CD14-positive monocyte (primary cell): Measurements from ENCODE around the gene FUT8. TPM values are rescaled to one million over a fixed set of nuclear protein-coding genes. Genes with fewer than 3 reads are reported as not detected.

Experiments
- DNase-seq, 3 donors: peaks; one replicate each; pipeline ENCODE4 v3.0.0-alpha.2; 2011 to 2022
- H2AFZ ChIP-seq: 2 replicates; pipeline ENCODE4 v1.6.0; 2012; ENCODE audit warnings: mild to moderate bottlenecking, low read depth, low read length, inconsistent platforms; ENCODE audit not compliant: insufficient read depth, poor library complexity, severe bottlenecking
- H3K27ac ChIP-seq, 2 donors: 1 replicate in 1 of 2; 2 replicates in 1 of 2; pipeline ENCODE4 v1.5.1; 2012 to 2013; ENCODE audit warnings: low read length in 2 of 2, control low read depth in 1 of 2, inconsistent platforms in 1 of 2, low read depth in 1 of 2, mild to moderate bottlenecking in 1 of 2
- H3K27me3 ChIP-seq, 2 donors: one replicate each; pipeline versions ENCODE4 v1.6.0 to v1.6.1; 2011 to 2013; ENCODE audit warnings: low read length in 2 of 2; ENCODE audit not compliant: control insufficient read depth in 2 of 2, insufficient read depth in 2 of 2
- H3K36me3 ChIP-seq, 2 donors: replicated peaks in 1 of 2; 1 replicate in 1 of 2; 2 replicates in 1 of 2; pipeline versions ENCODE4 v1.5.1 to v1.6.1; 2012 to 2013; ENCODE audit warnings: low read length in 2 of 2, control low read depth in 1 of 2, inconsistent platforms in 1 of 2, mild to moderate bottlenecking in 1 of 2; ENCODE audit not compliant: insufficient read depth in 2 of 2, control insufficient read depth in 1 of 2
- H3K4me1 ChIP-seq, 2 donors: 1 replicate in 1 of 2; 2 replicates in 1 of 2; pipeline versions ENCODE4 v1.5.1 to v1.6.1; 2012 to 2013; ENCODE audit warnings: low read length in 2 of 2, control low read depth in 1 of 2, inconsistent platforms in 1 of 2, mild to moderate bottlenecking in 1 of 2, moderate library complexity in 1 of 2; ENCODE audit not compliant: insufficient read depth in 2 of 2, control insufficient read depth in 1 of 2
- H3K4me2 ChIP-seq: replicated peaks from 2 replicates; pipeline ENCODE3; 2012; ENCODE audit warnings: low read length, moderate library complexity, mild to moderate bottlenecking; ENCODE audit not compliant: poor library complexity, severe bottlenecking; ENCODE audit errors: extremely low read depth
- H3K4me3 ChIP-seq, 3 experiments: fragments of 200-600 bp in 1 of 3; sonication (generic) in 1 of 3; replicated peaks in 1 of 3; 1 replicate in 2 of 3; 2 replicates in 1 of 3; pipeline ENCODE4 v1.5.1; 2011 to 2013; ENCODE audit warnings: low read length in 3 of 3, mild to moderate bottlenecking in 3 of 3, control low read depth in 2 of 3, low read depth in 2 of 3, inconsistent platforms in 1 of 3, moderate library complexity in 1 of 3
- H3K79me2 ChIP-seq: 2 replicates; pipeline ENCODE4 v1.6.0; 2012; ENCODE audit warnings: mild to moderate bottlenecking, control low read depth, inconsistent platforms, low read length, moderate library complexity; ENCODE audit not compliant: insufficient read depth
- H3K9ac ChIP-seq: 2 replicates; pipeline ENCODE4 v1.6.0; 2017; ENCODE audit warnings: low read length, mild to moderate bottlenecking; ENCODE audit not compliant: insufficient read depth, poor library complexity, severe bottlenecking
- H3K9me3 ChIP-seq, 2 donors: replicated peaks in 1 of 2; 1 replicate in 1 of 2; 2 replicates in 1 of 2; pipeline versions ENCODE4 v1.5.1 to v1.6.1; 2012 to 2013; ENCODE audit warnings: low read length in 2 of 2, control low read depth in 1 of 2; ENCODE audit not compliant: control insufficient read depth in 1 of 2, insufficient read depth in 1 of 2
- H4K20me1 ChIP-seq: 2 replicates; pipeline ENCODE4 v1.6.0; 2012; ENCODE audit warnings: mild to moderate bottlenecking, low read length, control low read depth, moderate library complexity; ENCODE audit not compliant: insufficient read depth
- H3K27ac Mint-ChIP-seq, 7 donors: one replicate each; pipeline ENCODE4 v1.8.0; 2020; ENCODE audit warnings: mild to moderate bottlenecking in 7 of 7, mixed read lengths in 7 of 7, moderate library complexity in 6 of 7, inconsistent platforms in 2 of 7
- H3K27me3 Mint-ChIP-seq, 3 donors: one replicate each; pipeline ENCODE4 v1.8.0; 2021 to 2022; ENCODE audit warnings: low read depth in 3 of 3, mild to moderate bottlenecking in 3 of 3, mixed read lengths in 3 of 3, moderate library complexity in 3 of 3, inconsistent platforms in 1 of 3
- H3K36me3 Mint-ChIP-seq, 2 donors: one replicate each; pipeline ENCODE4 v1.8.0; 2020; ENCODE audit warnings: mixed read lengths in 2 of 2, inconsistent platforms in 1 of 2, mild to moderate bottlenecking in 1 of 2
- H3K4me1 Mint-ChIP-seq: one replicate; pipeline ENCODE4 v1.8.0; 2020; ENCODE audit warnings: mild to moderate bottlenecking, mixed read lengths
- H3K4me3 Mint-ChIP-seq, 2 donors: one replicate each; pipeline ENCODE4 v1.8.0; 2020; ENCODE audit warnings: mild to moderate bottlenecking in 2 of 2, mixed read lengths in 2 of 2, moderate library complexity in 1 of 2
- H3K9me3 Mint-ChIP-seq, 7 donors: one replicate each; pipeline ENCODE4 v1.8.0; 2020 to 2022; ENCODE audit warnings: mixed read lengths in 7 of 7, mild to moderate bottlenecking in 6 of 7, moderate library complexity in 6 of 7, inconsistent platforms in 2 of 7
- WGBS: methylation state at CpG from one replicate; pipeline ENCODE4 v1.1.5; 2013; ENCODE audit warnings: missing lambda C conversion rate; ENCODE audit not compliant: insufficient coverage; 5-methylcytosine and 5-hydroxymethylcytosine counted together
- intact Hi-C, 2 donors: fragments of 100-400 bp; cut with micrococcal nuclease; formaldehyde crosslinking; loops; one replicate each; pipeline versions ENCODE4 v1.15.0 to v1.15.1; 2023
- polyA plus RNA-seq, 3 donors: library from polyadenylated mRNA; depleted of rRNA in 1 of 3; unstranded in 2 of 3; stranded (reverse) in 1 of 3; fragments of 300-500 nt in 2 of 3; fragments of >200 nt in 1 of 3; fragmentation: Illumina TruSeq in 2 of 3; gene quantifications; 1 replicate in 2 of 3; 2 replicates in 1 of 3; pipeline ENCODE4 v1.2.3, GENCODE V29; 2012 to 2021
- TF ChIP-seq, protein P1 (sequence below): fragments of 200-600 bp; IDR thresholded peaks from one replicate; pipeline ENCODE4 v1.8.0; 2022; ENCODE audit warnings: antibody characterized with exemption, mild to moderate bottlenecking

FUT8 gene
- polyA plus RNA-seq, 3 donors, result 1.6 to 5.1 (median 5.0) TPM

- no peak for DNase-seq
- Histone ChIP-seq H2AFZ (no peak overlapping the region), H3K27ac (no peak overlapping the region), H3K4me3 (no peak overlapping the region), H3K9ac (no peak overlapping the region), H3K4me2 (no peak overlapping the region), H3K79me2 (no peaks in the 10 kb centered on the region), H4K20me1 (no peaks in the 10 kb centered on the region), H3K36me3 (no peaks in the 10 kb centered on the region), H3K9me3 (no peaks in the 10 kb centered on the region), H3K4me1 (no peaks in the 10 kb centered on the region), H3K27me3 (no peaks in the 10 kb centered on the region)
- TF ChIP-seq, protein P1, sequence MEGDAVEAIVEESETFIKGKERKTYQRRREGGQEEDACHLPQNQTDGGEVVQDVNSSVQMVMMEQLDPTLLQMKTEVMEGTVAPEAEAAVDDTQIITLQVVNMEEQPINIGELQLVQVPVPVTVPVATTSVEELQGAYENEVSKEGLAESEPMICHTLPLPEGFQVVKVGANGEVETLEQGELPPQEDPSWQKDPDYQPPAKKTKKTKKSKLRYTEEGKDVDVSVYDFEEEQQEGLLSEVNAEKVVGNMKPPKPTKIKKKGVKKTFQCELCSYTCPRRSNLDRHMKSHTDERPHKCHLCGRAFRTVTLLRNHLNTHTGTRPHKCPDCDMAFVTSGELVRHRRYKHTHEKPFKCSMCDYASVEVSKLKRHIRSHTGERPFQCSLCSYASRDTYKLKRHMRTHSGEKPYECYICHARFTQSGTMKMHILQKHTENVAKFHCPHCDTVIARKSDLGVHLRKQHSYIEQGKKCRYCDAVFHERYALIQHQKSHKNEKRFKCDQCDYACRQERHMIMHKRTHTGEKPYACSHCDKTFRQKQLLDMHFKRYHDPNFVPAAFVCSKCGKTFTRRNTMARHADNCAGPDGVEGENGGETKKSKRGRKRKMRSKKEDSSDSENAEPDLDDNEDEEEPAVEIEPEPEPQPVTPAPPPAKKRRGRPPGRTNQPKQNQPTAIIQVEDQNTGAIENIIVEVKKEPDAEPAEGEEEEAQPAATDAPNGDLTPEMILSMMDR, result no peak
- peaks cover 0 to 3% (median 0%) of the 10 kb centered on the region in 3 donors for H3K27me3 Mint-ChIP-seq
- no peak overlapping the region for H3K4me3 Mint-ChIP-seq
- intact Hi-C loops, result no loop called here
- no CpG with 5 or more reads among the region's 4 CpGs for WGBS
- H3K27ac Mint-ChIP-seq, result no peak overlapping the region
- H3K4me1 Mint-ChIP-seq, result no peaks in the 10 kb centered on the region
- no peaks in the 10 kb centered on the region for H3K9me3 Mint-ChIP-seq
- H3K36me3 Mint-ChIP-seq, result peaks cover 2 to 4% of the 10 kb centered on the region in 2 donors
Observed at GRCh38 chr14:65478017-65478416, 65.5 kb downstream of the FUT8 start.

DNA sequence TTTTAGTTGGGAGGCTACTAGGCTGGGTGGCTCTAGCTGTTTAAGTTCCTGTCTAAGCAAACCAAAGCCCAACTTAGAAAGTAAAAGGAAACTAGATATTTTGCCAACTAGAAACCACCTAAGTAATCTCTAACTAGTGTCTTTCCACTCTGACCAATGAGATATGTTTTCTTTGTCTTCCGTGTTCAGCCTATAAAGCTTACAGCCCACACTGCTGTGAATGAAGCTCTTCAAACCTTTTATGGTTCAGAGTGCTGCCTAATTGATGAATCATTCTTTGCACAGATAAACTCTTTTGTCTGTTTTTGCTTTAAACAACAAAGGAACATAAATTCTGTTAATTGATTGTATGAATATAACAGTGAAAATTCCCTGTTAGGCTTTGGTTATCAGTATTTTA, 66.1 kb downstream of the FUT8 start:
- Histone ChIP-seq H3K9ac (no peak overlapping the region), H3K4me3 (no peak overlapping the region), H3K79me2 (no peaks in the 10 kb centered on the region), H3K36me3 (no peaks in the 10 kb centered on the region), H3K9me3 (no peaks in the 10 kb centered on the region), H4K20me1 (no peaks in the 10 kb centered on the region), H2AFZ (no peak overlapping the region), H3K4me1 (no peaks in the 10 kb centered on the region), H3K27ac (no peak overlapping the region), H3K27me3 (no peaks in the 10 kb centered on the region), H3K4me2 (no peak overlapping the region)
- Mint-ChIP-seq H3K4me3 (no peak overlapping the region), H3K4me1 (no peaks in the 10 kb centered on the region), H3K27me3 (peaks cover 0 to 3% (median 0%) of the 10 kb centered on the region in 3 donors), H3K9me3 (no peaks in the 10 kb centered on the region), H3K36me3 (peaks cover 2 to 4% of the 10 kb centered on the region in 2 donors), H3K27ac (no peak overlapping the region)
- TF ChIP-seq, protein P1, result no peak
- intact Hi-C loops, result no loop called here
- WGBS, result no CpG with 5 or more reads among the region's 1 CpG
- no peak for DNase-seq
